ENCODE results near the gene CCDC88C. TPM values are rescaled to one million over a fixed set of nuclear protein-coding genes. Genes with fewer than 3 reads are reported as not detected.

Gene CCDC88C
- total RNA-seq, 1 experiment from 2014 or later = 19.7 TPM

DNA sequence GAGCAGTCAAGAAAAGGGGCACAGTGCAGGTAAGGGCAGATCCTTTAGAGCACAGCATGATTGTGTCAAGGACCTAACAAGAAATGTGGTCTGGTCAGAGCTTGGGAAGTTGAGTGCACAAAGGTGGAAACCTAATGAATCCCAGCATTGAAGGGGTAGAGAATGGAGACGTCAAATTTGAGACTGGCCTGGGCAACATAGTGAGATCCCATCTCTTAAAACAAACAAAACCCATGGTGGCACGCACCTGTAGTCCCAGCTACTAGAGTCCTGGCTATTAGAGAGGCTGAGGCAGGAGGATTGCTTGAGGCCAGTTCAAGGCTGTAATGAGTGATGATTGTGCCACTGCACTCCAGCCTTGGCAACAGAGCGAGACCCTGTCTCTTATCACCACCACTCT is 37.0 kb upstream of the CCDC88C start:
- Histone ChIP-seq H3K27me3 (ENCODE audit: low read length) (no peaks in the 10 kb centered on the region), H3K9me3 (ENCODE audit: low read length) (no peaks in the 10 kb centered on the region), H4K20me1 (ENCODE audit: low read length) (no peaks in the 10 kb centered on the region), H3K9ac (ENCODE audit: low read length) (no peak overlapping the region), H3K27ac (ENCODE audit: low read length) (no peak overlapping the region), H3F3A (ENCODE audit: low read length, unreplicated experiment) (no peaks in the 10 kb centered on the region), H3K4me2 (ENCODE audit: low read length) (no peak overlapping the region), H3K36me3 (ENCODE audit: low read depth, low read length) (peaks cover 26% of the 10 kb centered on the region), H3K4me3 (ENCODE audit: low read length) (no peak overlapping the region), H2AFZ (ENCODE audit: low read length) (no peak overlapping the region), H3K9me2 (replicated peaks; ENCODE audit: low read length) (no peaks in the 10 kb centered on the region), H3K79me2 (ENCODE audit: low read length) (no peaks in the 10 kb centered on the region), H3K4me1 (ENCODE audit: insufficient read depth, low read length) (no peaks in the 10 kb centered on the region)
- no TSS peak for BruUV-seq (replicated peaks)
- intact Hi-C loops (cut with micrococcal nuclease) = no loop called here
- CTCF ChIA-PET = no interaction called here
- TF ChIP-seq, protein P1, sequence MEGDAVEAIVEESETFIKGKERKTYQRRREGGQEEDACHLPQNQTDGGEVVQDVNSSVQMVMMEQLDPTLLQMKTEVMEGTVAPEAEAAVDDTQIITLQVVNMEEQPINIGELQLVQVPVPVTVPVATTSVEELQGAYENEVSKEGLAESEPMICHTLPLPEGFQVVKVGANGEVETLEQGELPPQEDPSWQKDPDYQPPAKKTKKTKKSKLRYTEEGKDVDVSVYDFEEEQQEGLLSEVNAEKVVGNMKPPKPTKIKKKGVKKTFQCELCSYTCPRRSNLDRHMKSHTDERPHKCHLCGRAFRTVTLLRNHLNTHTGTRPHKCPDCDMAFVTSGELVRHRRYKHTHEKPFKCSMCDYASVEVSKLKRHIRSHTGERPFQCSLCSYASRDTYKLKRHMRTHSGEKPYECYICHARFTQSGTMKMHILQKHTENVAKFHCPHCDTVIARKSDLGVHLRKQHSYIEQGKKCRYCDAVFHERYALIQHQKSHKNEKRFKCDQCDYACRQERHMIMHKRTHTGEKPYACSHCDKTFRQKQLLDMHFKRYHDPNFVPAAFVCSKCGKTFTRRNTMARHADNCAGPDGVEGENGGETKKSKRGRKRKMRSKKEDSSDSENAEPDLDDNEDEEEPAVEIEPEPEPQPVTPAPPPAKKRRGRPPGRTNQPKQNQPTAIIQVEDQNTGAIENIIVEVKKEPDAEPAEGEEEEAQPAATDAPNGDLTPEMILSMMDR (conservative IDR thresholded peaks at IDR 0.05; ENCODE audit: low read depth, low read length) = no peak
- no peak for TF ChIP-seq EZH2phosphoT487 (IDR thresholded peaks at IDR 0.05; ENCODE audit: borderline replicate concordance, low read length)
- TF ChIP-seq EZH2 (IDR thresholded peaks at IDR 0.05; ENCODE audit: low read length, unreplicated experiment) = no peak
- no peak for DNase-seq
- POLR2A ChIA-PET (ENCODE audit: unreplicated experiment) = no interaction called here
- no peak for ATAC-seq

DNA sequence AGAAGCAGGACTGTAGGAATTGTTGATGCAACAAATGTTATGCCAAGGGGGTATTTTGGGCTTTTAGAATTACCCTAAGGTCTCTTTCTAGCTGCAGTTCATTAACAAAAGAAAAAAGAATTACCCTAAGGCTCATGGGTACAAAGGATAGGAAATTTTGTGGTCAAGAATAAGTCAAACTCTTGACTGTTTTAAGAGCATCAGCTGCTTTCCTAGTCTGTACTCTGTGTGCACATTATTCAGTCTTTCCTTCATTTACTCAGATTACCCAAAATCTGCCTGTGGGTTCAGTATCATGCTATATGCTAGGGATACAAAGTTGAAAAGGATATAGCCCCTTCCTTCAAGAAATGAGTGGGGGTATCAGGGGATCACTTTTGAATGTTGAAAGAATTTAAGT is 36.5 kb upstream of the CCDC88C start:
- Histone ChIP-seq H3K4me1 (ENCODE audit: insufficient read depth, low read length) (no peaks in the 10 kb centered on the region), H3K9me2 (replicated peaks; ENCODE audit: low read length) (no peaks in the 10 kb centered on the region), H3F3A (ENCODE audit: low read length, unreplicated experiment) (no peaks in the 10 kb centered on the region), H3K27me3 (ENCODE audit: low read length) (no peaks in the 10 kb centered on the region), H3K9me3 (ENCODE audit: low read length) (no peaks in the 10 kb centered on the region), H3K36me3 (ENCODE audit: low read depth, low read length) (peaks cover 26% of the 10 kb centered on the region), H3K9ac (ENCODE audit: low read length) (no peak overlapping the region), H4K20me1 (ENCODE audit: low read length) (no peaks in the 10 kb centered on the region), H3K4me2 (ENCODE audit: low read length) (no peak overlapping the region), H3K79me2 (ENCODE audit: low read length) (no peaks in the 10 kb centered on the region), H3K27ac (ENCODE audit: low read length) (no peak overlapping the region), H3K4me3 (ENCODE audit: low read length) (no peak overlapping the region), H2AFZ (ENCODE audit: low read length) (no peak overlapping the region)
- CTCF ChIA-PET = no interaction called here
- DNase-seq = no peak
- TF ChIP-seq EZH2 (IDR thresholded peaks at IDR 0.05; ENCODE audit: low read length, unreplicated experiment) (no peak), EZH2phosphoT487 (IDR thresholded peaks at IDR 0.05; ENCODE audit: borderline replicate concordance, low read length) (no peak)
- TF ChIP-seq, protein P1 (conservative IDR thresholded peaks at IDR 0.05; ENCODE audit: low read depth, low read length) = no peak
- intact Hi-C loops (cut with micrococcal nuclease) = no loop called here
- no TSS peak for BruUV-seq (replicated peaks)
- ATAC-seq = no peak
- POLR2A ChIA-PET (ENCODE audit: unreplicated experiment) = no interaction called here

DNA sequence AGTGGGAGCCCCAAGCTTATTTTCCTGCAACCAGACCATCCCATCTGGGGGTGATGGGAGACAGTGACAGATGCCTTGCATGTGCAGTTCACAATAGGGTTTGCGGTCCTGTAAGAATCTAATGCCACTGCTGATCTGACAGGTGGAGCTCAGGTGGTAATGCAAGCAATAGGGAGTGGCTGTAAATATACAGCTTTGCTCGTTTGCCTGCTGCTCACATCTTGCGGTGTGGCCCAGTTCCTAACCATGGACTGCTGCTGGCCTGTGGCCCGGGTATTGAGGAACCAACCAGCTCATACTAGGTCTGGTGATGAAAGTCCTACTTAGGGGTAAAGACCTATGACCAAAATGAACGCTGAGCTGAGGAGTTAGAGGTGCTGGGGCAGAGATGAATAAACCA is 36.1 kb upstream of the CCDC88C start:
- POLR2A ChIA-PET (ENCODE audit: unreplicated experiment) = no interaction called here
- no peaks in the 10 kb centered on the region for H3K9me2 ChIP-seq (replicated peaks; ENCODE audit: low read length)
- TF ChIP-seq EZH2phosphoT487 (IDR thresholded peaks at IDR 0.05; ENCODE audit: borderline replicate concordance, low read length) = no peak
- TF ChIP-seq, protein P1 (conservative IDR thresholded peaks at IDR 0.05; ENCODE audit: low read depth, low read length) = no peak
- no peak for TF ChIP-seq EZH2 (IDR thresholded peaks at IDR 0.05; ENCODE audit: low read length, unreplicated experiment)
- no TSS peak for BruUV-seq (replicated peaks)
- no peaks in the 10 kb centered on the region for H3K79me2 ChIP-seq (ENCODE audit: low read length)
- no peaks in the 10 kb centered on the region for H3F3A ChIP-seq (ENCODE audit: low read length, unreplicated experiment)
- no peak overlapping the region for H3K4me3 ChIP-seq (ENCODE audit: low read length)
- no peaks in the 10 kb centered on the region for H4K20me1 ChIP-seq (ENCODE audit: low read length)
- no peaks in the 10 kb centered on the region for H3K4me1 ChIP-seq (ENCODE audit: insufficient read depth, low read length)
- H3K9me3 ChIP-seq (ENCODE audit: low read length) = no peaks in the 10 kb centered on the region
- intact Hi-C loops (cut with micrococcal nuclease) = no loop called here
- ATAC-seq (no peak; the same call in 1 of the 2 replicates), DNase-seq (no peak)
- CTCF ChIA-PET = no interaction called here
- H3K4me2 ChIP-seq (ENCODE audit: low read length) = no peak overlapping the region
- no peak overlapping the region for H2AFZ ChIP-seq (ENCODE audit: low read length)
- peaks cover 24% of the 10 kb centered on the region for H3K36me3 ChIP-seq (ENCODE audit: low read depth, low read length)
- no peak overlapping the region for H3K27ac ChIP-seq (ENCODE audit: low read length)
- no peak overlapping the region for H3K9ac ChIP-seq (ENCODE audit: low read length)
- H3K27me3 ChIP-seq (ENCODE audit: low read length) = no peaks in the 10 kb centered on the region

Data from PC-3 (cell line).